Esophagus squamous epithelium (tissue), 5 donors: ENCODE data around the gene KIF17. TPM values are rescaled to one million over a fixed set of nuclear protein-coding genes. Genes with fewer than 3 reads are reported as not detected.

ENCODE experiments used
- DNase-seq: peaks from one replicate; lab custom pipeline; 2025; lab: John Stamatoyannopoulos, UW
- H3K27ac ChIP-seq, 4 donors: fragments of 200-600 bp; sonication (generic); one replicate each; pipeline ENCODE4 v1.5.1; 2016 to 2019; ENCODE audit warnings: mild to moderate bottlenecking in 1 of 4
- H3K27me3 ChIP-seq, 4 donors: fragments of 200-600 bp; sonication (generic); 1 replicate in 3 of 4; 2 replicates in 1 of 4; pipeline versions ENCODE4 v1.5.1 to v1.6.0; 2017 to 2021; ENCODE audit warnings: antibody characterized with exemption in 1 of 4
- H3K36me3 ChIP-seq, 3 donors: fragments of 200-600 bp; sonication (generic); one replicate each; pipeline ENCODE4 v1.5.1; 2016 to 2019
- H3K4me1 ChIP-seq, 3 donors: fragments of 200-600 bp; sonication (generic); one replicate each; pipeline ENCODE4 v1.5.1; 2017 to 2019
- H3K4me3 ChIP-seq, 4 donors: fragments of 200-600 bp; sonication (generic); 1 replicate in 3 of 4; 2 replicates in 1 of 4; pipeline ENCODE4 v1.5.1; 2016 to 2019; ENCODE audit warnings: mild to moderate bottlenecking in 2 of 4, moderate library complexity in 1 of 4
- H3K9me3 ChIP-seq, 3 donors: fragments of 200-600 bp; sonication (generic); one replicate each; pipeline ENCODE4 v1.5.1; 2016 to 2019
- CTCF ChIP-seq, 6 experiments: fragments of 450-650 bp in 4 of 6; fragments of 200-600 bp in 2 of 6; sonication (generic) in 2 of 6; IDR thresholded peaks; one replicate each; pipeline ENCODE4 v1.5.1; 2016 to 2019; ENCODE audit warnings: antibody characterized with exemption in 6 of 6, mild to moderate bottlenecking in 4 of 6, moderate library complexity in 4 of 6
- POLR2A ChIP-seq, 4 donors: fragments of 450-650 bp; IDR thresholded peaks; one replicate each; pipeline ENCODE4 v1.6.1; 2017; ENCODE audit warnings: antibody characterized with exemption in 4 of 4, mild to moderate bottlenecking in 4 of 4, moderate library complexity in 3 of 4
- WGBS, 2 donors: methylation state at CpG; one replicate each; pipeline ENCODE4 v1.1.5; 2018; 5-methylcytosine and 5-hydroxymethylcytosine counted together
- intact Hi-C: fragments of 100-400 bp; cut with DNase I; formaldehyde crosslinking; loops from one replicate; pipeline ENCODE4 v1.15.0; 2022
- total RNA-seq, 4 donors: library from RNA; depleted of rRNA; stranded (reverse); fragments of >200 nt; gene quantifications; one replicate each; pipeline ENCODE4 v1.1.0, GENCODE V29; 2016
- donor health status: DM: yes; HTN: yes; CAD: no.

The KIF17 gene
- total RNA-seq, 4 donors from 2014 or later: 0.57 to 1.9 (median 0.85) TPM; not detected in 1

GRCh38 chr1:20724364-20725188, 6.8 kb upstream of the KIF17 start:
- Histone ChIP-seq H3K36me3 (no peaks in the 10 kb centered on the region), H3K27me3 (peaks cover 0 to 21% (median 0%) of the 10 kb centered on the region in 4 donors), H3K27ac (no peak overlapping the region), H3K9me3 (no peaks in the 10 kb centered on the region), H3K4me1 (peaks cover 0 to 18% (median 0%) of the 10 kb centered on the region in 3 donors), H3K4me3 (no peak overlapping the region)
- intact Hi-C loops: loop anchor here (2.0 kb wide), 1 partner anchor 42 kb away; no protein-coding TSS in a partner anchor
- TF ChIP-seq CTCF (IDR thresholded peaks at IDR 0.05) (no peak), POLR2A (IDR thresholded peaks at IDR 0.05) (no peak)
- DNase-seq: no peak
- 55 to 71% methylated on average over 4 to 5 of the region's 17 CpGs for WGBS, 2 donors

- Histone ChIP-seq H3K27me3 (peaks cover 0 to 17% (median 0%) of the 10 kb centered on the region in 4 donors), H3K4me3 (no peak overlapping the region), H3K36me3 (no peaks in the 10 kb centered on the region), H3K4me1 (peaks cover 0 to 18% (median 0%) of the 10 kb centered on the region in 3 donors), H3K9me3 (no peaks in the 10 kb centered on the region), H3K27ac (no peak overlapping the region)
- WGBS, 2 donors: 88% methylated on average over 8 of the region's 35 CpGs; no CpG with 5 or more reads in 1 of the 2 donors
- DNase-seq: no peak
- TF ChIP-seq CTCF (IDR thresholded peaks at IDR 0.05): no peak
- TF ChIP-seq POLR2A (IDR thresholded peaks at IDR 0.05): no peak
- intact Hi-C loops: loop anchor here (2.0 kb wide), 1 partner anchor 41 kb away; no protein-coding TSS in a partner anchor
Measured at GRCh38 chr1:20723537-20724363, 5.9 kb upstream of the KIF17 start.

- H3K4me1 ChIP-seq: peaks cover 0 to 21% (median 0%) of the 10 kb centered on the region in 3 donors
- no peak overlapping the region for H3K27ac ChIP-seq
- WGBS, 2 donors: 48 to 60% methylated on average over 1 to 2 of the region's 4 CpGs
- no peaks in the 10 kb centered on the region for H3K9me3 ChIP-seq
- H3K36me3 ChIP-seq: no peaks in the 10 kb centered on the region
- no peak overlapping the region for H3K4me3 ChIP-seq
- DNase-seq: no peak
- peaks cover 0 to 17% (median 0%) of the 10 kb centered on the region in 4 donors for H3K27me3 ChIP-seq
- TF ChIP-seq CTCF (IDR thresholded peaks at IDR 0.05) (no peak), POLR2A (IDR thresholded peaks at IDR 0.05) (no peak)
- intact Hi-C loops: no loop called here
Measured at GRCh38 chr1:20723159-20723536, 5.3 kb upstream of the KIF17 start.

GRCh38 chr1:20721117-20722061, 3.6 kb upstream of the KIF17 start:
- peaks cover 4 to 31% (median 12%) of the 10 kb centered on the region in 3 donors for H3K4me1 ChIP-seq

More at GRCh38 chr1:20721117-20722061, 3.6 kb upstream of the KIF17 start:
- Histone ChIP-seq H3K4me3 (no peak overlapping the region), H3K27me3 (peaks cover 0 to 28% (median 0%) of the 10 kb centered on the region in 4 donors), H3K36me3 (no peaks in the 10 kb centered on the region), H3K27ac (no peak overlapping the region), H3K9me3 (no peaks in the 10 kb centered on the region)
- 66 to 81% methylated on average over 4 of the region's 29 CpGs for WGBS, 2 donors
- intact Hi-C loops: no loop called here
- TF ChIP-seq CTCF (IDR thresholded peaks at IDR 0.05) (no peak), POLR2A (IDR thresholded peaks at IDR 0.05) (no peak)
- no peak for DNase-seq
